Endothelial cell of umbilical vein (primary cell): ENCODE data around the gene KBTBD13. TPM values are rescaled to one million over a fixed set of nuclear protein-coding genes. Genes with fewer than 3 reads are reported as not detected.

ENCODE experiments used
- BruUV-seq: library from RNA; stranded (reverse); fragments of 400-500 nt; replicated peaks from 2 replicates; lab custom pipeline; 2021; lab: Mats Ljungman, UMichigan
- CTCF ChIA-PET: fragments of 300-600, 350-600 bp; sonication (Branson Sonifier 250); formaldehyde crosslinking; loops from one replicate; lab custom pipeline; 2021; ENCODE audit warnings: antibody characterized with exemption, inconsistent platforms; lab: Charles Lee
- POLR2A ChIA-PET: fragments of 300-600, 350-600 bp; sonication (Branson Sonifier 250); formaldehyde crosslinking; loops from one replicate; lab custom pipeline; 2021; ENCODE audit warnings: antibody characterized with exemption, inconsistent platforms; lab: Charles Lee
- DNase-seq: peaks from one replicate; pipeline ENCODE4 v3.0.0-alpha.2; 2011; ENCODE audit warnings: low read depth, low spot score
- FAIRE-seq: peaks from 2 replicates; lab custom pipeline; 2011; peaks lifted over from hg19 to GRCh38; lab: Jason Lieb, UNC
- H2AFZ ChIP-seq: 2 replicates; pipeline ENCODE4 v1.6.0; 2012; ENCODE audit warnings: low read depth, low read length, control low read depth, inconsistent platforms
- H3K27ac ChIP-seq: 2 replicates; pipeline ENCODE4 v1.5.1; 2011; ENCODE audit warnings: low read depth, mild to moderate bottlenecking, control low read depth, low read length, moderate library complexity; ENCODE audit not compliant: insufficient read depth
- H3K27me3 ChIP-seq, 2 experiments: 2 replicates each; pipeline versions ENCODE4 v1.6.0 to v1.6.1; 2011; ENCODE audit warnings: low read length in 2 of 2, mixed read lengths in 1 of 2; ENCODE audit not compliant: control insufficient read depth in 2 of 2, insufficient read depth in 2 of 2
- H3K36me3 ChIP-seq, 2 experiments: 2 replicates in 1 of 2; 3 replicates in 1 of 2; pipeline ENCODE4 v1.5.1; 2011; ENCODE audit warnings: low read length in 2 of 2, mild to moderate bottlenecking in 1 of 2, moderate library complexity in 1 of 2; ENCODE audit not compliant: control insufficient read depth in 2 of 2, insufficient read depth in 2 of 2; ENCODE audit errors: extremely low read depth in 1 of 2
- H3K4me1 ChIP-seq: 3 replicates; pipeline ENCODE4 v1.5.1; 2011; ENCODE audit warnings: mild to moderate bottlenecking, low read length; ENCODE audit not compliant: control insufficient read depth, insufficient read depth; ENCODE audit errors: extremely low read depth
- H3K4me2 ChIP-seq: 2 replicates; pipeline ENCODE4 v1.6.1; 2011; ENCODE audit warnings: low read length, control low read depth, mixed read lengths; ENCODE audit not compliant: insufficient read depth
- H3K4me3 ChIP-seq, 3 experiments: fragments of 200-600 bp in 1 of 3; sonication (generic), shearing (Covaris generic) in 1 of 3; replicated peaks in 1 of 3; 2 replicates each; pipeline ENCODE4 v1.5.1; 2011 to 2016; ENCODE audit warnings: control low read depth in 3 of 3, low read length in 3 of 3, mild to moderate bottlenecking in 2 of 3, inconsistent platforms in 1 of 3, low read depth in 1 of 3, moderate library complexity in 1 of 3; ENCODE audit not compliant: insufficient read depth in 1 of 3
- H3K79me2 ChIP-seq: 2 replicates; pipeline ENCODE4 v1.6.0; 2012; ENCODE audit warnings: low read length, inconsistent platforms; ENCODE audit not compliant: control insufficient read depth, insufficient read depth
- H3K9ac ChIP-seq: replicated peaks from 2 replicates; pipeline ENCODE3; 2011; ENCODE audit warnings: low read length, control low read depth; ENCODE audit not compliant: insufficient read depth; ENCODE audit errors: extremely low read depth
- H3K9me1 ChIP-seq: replicated peaks from 3 replicates; pipeline ENCODE4 v1.6.0; 2011; ENCODE audit warnings: mild to moderate bottlenecking, low read length; ENCODE audit not compliant: control insufficient read depth, insufficient read depth; ENCODE audit errors: extremely low read depth
- H3K9me3 ChIP-seq: replicated peaks from 2 replicates; pipeline ENCODE4 v1.5.1; 2012; ENCODE audit warnings: low read length, inconsistent platforms; ENCODE audit not compliant: control insufficient read depth, insufficient read depth
- H4K20me1 ChIP-seq: replicated peaks from 2 replicates; pipeline ENCODE3; 2011; ENCODE audit warnings: mild to moderate bottlenecking, low read length; ENCODE audit not compliant: control insufficient read depth, insufficient read depth; ENCODE audit errors: extremely low read depth
- EZH2 ChIP-seq: IDR thresholded peaks from 2 replicates; pipeline ENCODE4 v1.6.1; 2012; ENCODE audit warnings: borderline replicate concordance, low read depth, mild to moderate bottlenecking, moderate library complexity, low read length, inconsistent platforms; ENCODE audit not compliant: severe bottlenecking
- FOS ChIP-seq: IDR thresholded peaks from 2 replicates; pipeline ENCODE4 v1.6.1; 2011; ENCODE audit warnings: mild to moderate bottlenecking, low read length, moderate library complexity, borderline replicate concordance; ENCODE audit not compliant: insufficient read depth
- GATA2 ChIP-seq: IDR thresholded peaks from 2 replicates; pipeline ENCODE4 v1.7.0; 2011; ENCODE audit warnings: low read depth, mild to moderate bottlenecking, moderate library complexity, mixed read lengths, low read length; ENCODE audit not compliant: insufficient read length, insufficient read depth
- JUN ChIP-seq: IDR thresholded peaks from 2 replicates; pipeline ENCODE4 v1.6.1; 2011; ENCODE audit warnings: borderline replicate concordance, low read depth; ENCODE audit not compliant: insufficient read length, insufficient read depth
- MYC ChIP-seq: IDR thresholded peaks from one replicate; pipeline ENCODE4 v1.6.1; 2011; ENCODE audit warnings: mild to moderate bottlenecking, low read depth, low read length
- POLR2A ChIP-seq: IDR thresholded peaks from 2 replicates; pipeline ENCODE4 v1.6.1; 2012; ENCODE audit warnings: low read depth, mild to moderate bottlenecking, control low read depth, low read length
- POLR2AphosphoS5 ChIP-seq: IDR thresholded peaks from 2 replicates; pipeline ENCODE4 v1.6.1; 2012; ENCODE audit warnings: low read depth, mild to moderate bottlenecking, control low read depth, low read length, moderate library complexity; ENCODE audit not compliant: insufficient read depth
- dilution Hi-C: fragments of 300-500 bp; cut with MboI; formaldehyde crosslinking; loops from one replicate; pipeline ENCODE4 v1.15.0; 2019; ENCODE audit warnings: low sequenced_read_pairs; ENCODE audit not compliant: extremely low pct_ligation_motif_present
- intact Hi-C: fragments of 100-400 bp; cut with micrococcal nuclease; formaldehyde crosslinking; loops from one replicate; pipeline ENCODE4 v1.10.0; 2022
- polyA plus RNA-seq, 4 experiments: library from polyadenylated mRNA; depleted of rRNA in 3 of 4; stranded (reverse) in 3 of 4; unstranded in 1 of 4; fragments of >200 nt; gene quantifications; 2 replicates each; pipeline versions ENCODE4 v1.2.1 to v1.2.3, GENCODE V29; 2011 to 2012; ENCODE audit warnings: missing spikeins in 1 of 4
- total RNA-seq: library from RNA; stranded (reverse); gene quantifications from 2 replicates; pipeline ENCODE4 v1.2.3, GENCODE V29; 2021
- TF ChIP-seq, protein P1 (sequence below), 2 donors: IDR thresholded peaks; 1 replicate in 1 of 2; 2 replicates in 1 of 2; pipeline ENCODE4 v1.5.1; 2011; ENCODE audit warnings: low read length in 2 of 2, mild to moderate bottlenecking in 2 of 2, moderate library complexity in 2 of 2, control low read depth in 1 of 2, inconsistent platforms in 1 of 2, low read depth in 1 of 2; ENCODE audit not compliant: insufficient read depth in 1 of 2; ENCODE audit errors: extremely low read depth in 1 of 2
- TF ChIP-seq, protein P2 (sequence below): IDR thresholded peaks from 2 replicates; pipeline ENCODE4 v1.6.1; 2011; ENCODE audit not compliant: insufficient read depth, insufficient read length

Gene KBTBD13
- total and polyA plus RNA-seq, 2 donors (not counting 3 experiments of a cell fraction or from before 2014, with no cell fraction given) = not detected

DNA sequence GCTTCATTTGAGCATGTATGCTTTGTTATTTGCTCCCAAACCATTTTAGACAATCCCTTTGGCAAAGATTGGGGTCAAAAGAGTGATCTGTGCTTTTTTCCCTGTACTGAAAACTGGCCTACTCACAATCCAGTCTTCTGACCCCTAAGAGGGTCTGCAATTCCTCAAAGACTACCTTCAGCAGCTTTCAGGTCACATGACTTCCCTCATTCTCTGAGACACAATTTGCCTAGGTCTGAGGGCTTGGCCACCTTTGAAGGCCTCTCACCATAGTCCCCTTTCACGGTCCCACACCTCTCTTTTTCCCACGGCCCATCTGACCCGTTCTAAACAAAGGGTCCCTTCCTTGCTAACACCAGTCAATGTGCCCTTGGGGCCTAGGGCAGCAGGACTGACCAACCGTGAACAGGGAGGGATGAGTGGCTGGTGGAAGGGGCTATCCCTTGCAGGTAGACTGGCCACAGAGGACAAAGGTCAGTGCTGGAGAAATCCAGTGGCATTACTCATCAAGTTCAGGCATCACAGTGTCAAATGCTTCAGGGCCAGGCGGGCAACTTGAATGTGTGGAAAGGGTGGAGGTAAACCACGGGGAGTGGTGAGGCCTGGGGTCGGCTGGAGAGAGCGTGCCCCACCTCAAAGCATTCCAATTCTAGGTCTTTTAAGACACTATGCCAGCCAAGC lies 19.5 kb upstream of the KBTBD13 start:
- no peak for TF ChIP-seq EZH2
- TF ChIP-seq POLR2AphosphoS5 = no peak
- no peak for TF ChIP-seq GATA2
- no peak for TF ChIP-seq FOS
- no peak for TF ChIP-seq JUN
- no peak for TF ChIP-seq POLR2A
- TF ChIP-seq, protein P1, sequence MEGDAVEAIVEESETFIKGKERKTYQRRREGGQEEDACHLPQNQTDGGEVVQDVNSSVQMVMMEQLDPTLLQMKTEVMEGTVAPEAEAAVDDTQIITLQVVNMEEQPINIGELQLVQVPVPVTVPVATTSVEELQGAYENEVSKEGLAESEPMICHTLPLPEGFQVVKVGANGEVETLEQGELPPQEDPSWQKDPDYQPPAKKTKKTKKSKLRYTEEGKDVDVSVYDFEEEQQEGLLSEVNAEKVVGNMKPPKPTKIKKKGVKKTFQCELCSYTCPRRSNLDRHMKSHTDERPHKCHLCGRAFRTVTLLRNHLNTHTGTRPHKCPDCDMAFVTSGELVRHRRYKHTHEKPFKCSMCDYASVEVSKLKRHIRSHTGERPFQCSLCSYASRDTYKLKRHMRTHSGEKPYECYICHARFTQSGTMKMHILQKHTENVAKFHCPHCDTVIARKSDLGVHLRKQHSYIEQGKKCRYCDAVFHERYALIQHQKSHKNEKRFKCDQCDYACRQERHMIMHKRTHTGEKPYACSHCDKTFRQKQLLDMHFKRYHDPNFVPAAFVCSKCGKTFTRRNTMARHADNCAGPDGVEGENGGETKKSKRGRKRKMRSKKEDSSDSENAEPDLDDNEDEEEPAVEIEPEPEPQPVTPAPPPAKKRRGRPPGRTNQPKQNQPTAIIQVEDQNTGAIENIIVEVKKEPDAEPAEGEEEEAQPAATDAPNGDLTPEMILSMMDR (IDR thresholded peaks at IDR 0.05; ENCODE audit: extremely low read depth in 1 of 2, insufficient read depth in 1 of 2, low read depth in 1 of 2, low read length in 2 of 2) = no peak
- no peak for TF ChIP-seq MYC
- TF ChIP-seq, protein P2, sequence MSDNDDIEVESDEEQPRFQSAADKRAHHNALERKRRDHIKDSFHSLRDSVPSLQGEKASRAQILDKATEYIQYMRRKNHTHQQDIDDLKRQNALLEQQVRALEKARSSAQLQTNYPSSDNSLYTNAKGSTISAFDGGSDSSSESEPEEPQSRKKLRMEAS = no peak
- Histone ChIP-seq H3K36me3 (no peaks in the 10 kb centered on the region), H3K27ac (no peak overlapping the region), H3K9me3 (no peaks in the 10 kb centered on the region), H3K9me1 (no peaks in the 10 kb centered on the region), H3K9ac (no peak overlapping the region), H3K79me2 (no peaks in the 10 kb centered on the region), H4K20me1 (no peaks in the 10 kb centered on the region), H3K4me1 (no peaks in the 10 kb centered on the region), H3K4me3 (no peak overlapping the region), H3K27me3 (no peaks in the 10 kb centered on the region), H2AFZ (no peak overlapping the region), H3K4me2 (no peak overlapping the region)
- intact Hi-C loops (no loop called here), dilution Hi-C loops (no loop called here)
- FAIRE-seq (no peak), DNase-seq (no peak)
- CTCF ChIA-PET = interaction anchor here (1.3 to 7.2 kb wide), 4 partner anchors 14 to 44 kb away, joined by 3 to 89 read pairs (median 48); partner anchors contain the start of gene KBTBD13
- POLR2A ChIA-PET = no interaction called here
- no TSS peak for BruUV-seq
